Stimulated activated CD8-positive, alpha-beta memory T cell treated with anti-CD3 and anti-CD28 coated beads, Interleukin-7, amount 100 ng/mL, for 4 hours (primary cell): ENCODE results near the gene ASCL5.

Experiments
- DNase-seq, 2 donors: peaks; one replicate each; pipeline ENCODE4 v3.0.0-alpha.2; 2020; ENCODE audit warnings: low read depth in 2 of 2

Gene ASCL5

GRCh38 chr1:201136355-201137023 lies 9.5 kb upstream of the ASCL5 start:
- no peak for DNase-seq

- DNase-seq: no peak
These were observed 7.4 kb upstream of the ASCL5 start for GRCh38 chr1:201134405-201134804.

GRCh38 chr1:201131398-201131797 lies 4.4 kb upstream of the ASCL5 start:
- no peak for DNase-seq

GRCh38 chr1:201128962-201129361 lies 2.0 kb upstream of the ASCL5 start:
- DNase-seq: no peak

GRCh38 chr1:201128476-201128875 lies 1.5 kb upstream of the ASCL5 start:
- DNase-seq: no peak

- no peak for DNase-seq
These were observed 921 bp upstream of the ASCL5 start for GRCh38 chr1:201127755-201128455.

GRCh38 chr1:201126463-201126831 lies 537 bp downstream of the ASCL5 start:
- DNase-seq: no peak

- no peak for DNase-seq
These were observed 1.2 kb downstream of the ASCL5 start for GRCh38 chr1:201125800-201126199.

- DNase-seq: no peak
These were observed 2.0 kb downstream of the ASCL5 start for GRCh38 chr1:201125019-201125418.

GRCh38 chr1:201123866-201124265 lies 3.1 kb downstream of the ASCL5 start:
- DNase-seq: no peak

- no peak for DNase-seq
These were observed 4.5 kb downstream of the ASCL5 start for GRCh38 chr1:201122321-201122957.

GRCh38 chr1:201119206-201120197 lies 7.5 kb downstream of the ASCL5 start:
- peak; percentile 9 to 12 for DNase-seq

- DNase-seq: no peak
These were observed 10.9 kb downstream of the ASCL5 start for GRCh38 chr1:201116091-201116490.

GRCh38 chr1:201115390-201115937 lies 11.5 kb downstream of the ASCL5 start:
- no peak for DNase-seq

- DNase-seq: peak; percentile 43 to 55
These were observed 12.5 kb downstream of the ASCL5 start for GRCh38 chr1:201114245-201115131.

- no peak for DNase-seq
These were observed 13.3 kb downstream of the ASCL5 start for GRCh38 chr1:201113451-201114244.

- no peak for DNase-seq
These were observed 14.1 kb downstream of the ASCL5 start for GRCh38 chr1:201112926-201113325.

GRCh38 chr1:201112173-201112731 lies 14.7 kb downstream of the ASCL5 start, which contains the start of gene CACNA1S:
Gene CACNA1S, minus strand, starts transcription at chr1:201112426. Its CDS starts 87 bp downstream, at chr1:201112339.
- no peak for DNase-seq

- no peak for DNase-seq
These were observed 15.3 kb downstream of the ASCL5 start for GRCh38 chr1:201111672-201112071.
